WTC11 (cell line): ENCODE measurements around the gene MNT. TPM values are rescaled to one million over a fixed set of nuclear protein-coding genes. Genes with fewer than 3 reads are reported as not detected.

Experiments
- ATAC-seq: fragments of 200-7000 bp; cut with Tn5 transposase; 2 replicates; pipeline ENCODE4 v1.10.0; 2021; ENCODE audit warnings: mild to moderate bottlenecking, moderate library complexity
- CTCF ChIA-PET: fragments of 300-600 bp; sonication (Branson Sonifier 250); formaldehyde crosslinking; loops from one replicate; lab custom pipeline; 2021; ENCODE audit warnings: antibody characterized with exemption; lab: Charles Lee
- POLR2A ChIA-PET: fragments of 350-600 bp; sonication (Branson Sonifier 250); formaldehyde crosslinking; loops from one replicate; lab custom pipeline; 2021; ENCODE audit warnings: antibody characterized with exemption; lab: Charles Lee
- DNase-seq: peaks from one replicate; pipeline ENCODE4 v3.0.0; 2021; ENCODE audit warnings: low spot score
- H3K27ac Mint-ChIP-seq: 2 replicates; pipeline ENCODE4 v1.8.0; 2021; ENCODE audit warnings: mixed read lengths
- H3K27me3 Mint-ChIP-seq: 2 replicates; pipeline ENCODE4 v1.8.0; 2021; ENCODE audit warnings: low read depth, mild to moderate bottlenecking, moderate library complexity, mixed read lengths
- H3K36me3 Mint-ChIP-seq: 2 replicates; pipeline ENCODE4 v1.8.0; 2021; ENCODE audit warnings: mixed read lengths
- H3K4me1 Mint-ChIP-seq: 2 replicates; pipeline ENCODE4 v1.8.0; 2022; ENCODE audit warnings: mixed read lengths
- H3K4me3 Mint-ChIP-seq: 2 replicates; pipeline ENCODE4 v1.8.0; 2021; ENCODE audit warnings: mild to moderate bottlenecking, moderate library complexity, mixed read lengths
- H3K9me3 Mint-ChIP-seq: 2 replicates; pipeline ENCODE4 v1.8.0; 2021; ENCODE audit warnings: mixed read lengths
- CREB1 ChIP-seq: sonication (generic); formaldehyde crosslinking; IDR thresholded peaks from 2 replicates; pipeline ENCODE4 v1.8.0; 2023; ENCODE audit warnings: mild to moderate bottlenecking, missing genetic modification reagents
- E2F4 ChIP-seq: sonication (generic); formaldehyde crosslinking; IDR thresholded peaks from 2 replicates; pipeline ENCODE4 v1.8.1; 2022; ENCODE audit warnings: low read depth, mild to moderate bottlenecking, moderate library complexity, missing genetic modification reagents, borderline replicate concordance
- EMX1 ChIP-seq: fragments of 250-450 bp; sonication (Bioruptor Pico); IDR thresholded peaks from 2 replicates; pipeline ENCODE4 v1.8.0; 2021; ENCODE audit warnings: mild to moderate bottlenecking
- ESRRA ChIP-seq: sonication (generic); formaldehyde crosslinking; IDR thresholded peaks from 2 replicates; pipeline ENCODE4 v1.8.1; 2022; ENCODE audit warnings: mild to moderate bottlenecking, missing genetic modification reagents, borderline replicate concordance
- ETV6 ChIP-seq: sonication (generic); formaldehyde crosslinking; IDR thresholded peaks from 2 replicates; pipeline ENCODE4 v1.8.1; 2022; ENCODE audit warnings: mild to moderate bottlenecking, missing genetic modification reagents
- GABPB1 ChIP-seq: sonication (generic); formaldehyde crosslinking; IDR thresholded peaks from 2 replicates; pipeline ENCODE4 v1.8.1; 2023; ENCODE audit warnings: mild to moderate bottlenecking, missing genetic modification reagents
- IRF2 ChIP-seq: sonication (generic); formaldehyde crosslinking; IDR thresholded peaks from 2 replicates; pipeline ENCODE4 v1.8.0; 2022; ENCODE audit warnings: low read depth, missing genetic modification reagents, borderline replicate concordance
- MYBL2 ChIP-seq: sonication (generic); formaldehyde crosslinking; IDR thresholded peaks from 2 replicates; pipeline ENCODE4 v1.8.1; 2023; ENCODE audit warnings: mild to moderate bottlenecking, moderate library complexity, missing genetic modification reagents
- NFATC4 ChIP-seq: fragments of 250-450 bp; sonication (Bioruptor Pico); IDR thresholded peaks from 2 replicates; pipeline ENCODE4 v1.9.0; 2021; ENCODE audit warnings: mild to moderate bottlenecking
- NFE2L1 ChIP-seq: sonication (generic); formaldehyde crosslinking; IDR thresholded peaks from 2 replicates; pipeline ENCODE4 v1.8.1; 2023; ENCODE audit warnings: missing genetic modification reagents
- NFYB ChIP-seq: sonication (generic); formaldehyde crosslinking; conservative IDR thresholded peaks from 2 replicates; pipeline ENCODE4 v1.8.0; 2022; ENCODE audit warnings: low read depth, missing genetic modification reagents
- NR2C2 ChIP-seq: sonication (generic); formaldehyde crosslinking; IDR thresholded peaks from 2 replicates; pipeline ENCODE4 v1.8.0; 2022; ENCODE audit warnings: mild to moderate bottlenecking, missing genetic modification reagents
- NR3C1 ChIP-seq: sonication (generic); formaldehyde crosslinking; conservative IDR thresholded peaks from 2 replicates; pipeline ENCODE4 v1.8.1; 2023; ENCODE audit warnings: low read depth, mild to moderate bottlenecking, missing genetic modification reagents
- RORB ChIP-seq: fragments of 250-450 bp; sonication (Bioruptor Pico); IDR thresholded peaks from 2 replicates; pipeline ENCODE4 v1.9.0; 2021; ENCODE audit warnings: mild to moderate bottlenecking
- TCF7 ChIP-seq: sonication (generic); formaldehyde crosslinking; IDR thresholded peaks from 2 replicates; pipeline ENCODE4 v1.8.0; 2022; ENCODE audit warnings: mild to moderate bottlenecking, low read depth, missing genetic modification reagents, moderate library complexity
- TEAD1 ChIP-seq: sonication (generic); formaldehyde crosslinking; IDR thresholded peaks from 2 replicates; pipeline ENCODE4 v1.8.0; 2022; ENCODE audit warnings: mild to moderate bottlenecking, missing genetic modification reagents
- TP53 ChIP-seq: sonication (generic); formaldehyde crosslinking; IDR thresholded peaks from 2 replicates; pipeline ENCODE4 v1.8.1; 2023; ENCODE audit warnings: mild to moderate bottlenecking, missing genetic modification reagents
- ZNF219 ChIP-seq: sonication (generic); formaldehyde crosslinking; IDR thresholded peaks from 2 replicates; pipeline ENCODE4 v1.8.0; 2023; ENCODE audit warnings: missing genetic modification reagents, mild to moderate bottlenecking, borderline replicate concordance
- ZNF263 ChIP-seq: sonication (generic); formaldehyde crosslinking; IDR thresholded peaks from 2 replicates; pipeline ENCODE4 v1.8.1; 2022; ENCODE audit warnings: low read depth, mild to moderate bottlenecking, moderate library complexity, missing genetic modification reagents
- ZSCAN18 ChIP-seq: fragments of 250-450 bp; sonication (Bioruptor Pico); IDR thresholded peaks from 2 replicates; pipeline ENCODE4 v2.1.2; 2022; ENCODE audit warnings: mild to moderate bottlenecking, moderate library complexity
- total RNA-seq: library from RNA; stranded (reverse); gene quantifications from 3 replicates; pipeline ENCODE4 v1.2.3, GENCODE V29; 2021
- TF ChIP-seq, protein P1 (sequence below): sonication (generic); formaldehyde crosslinking; IDR thresholded peaks from 2 replicates; pipeline ENCODE4 v1.8.1; 2022; ENCODE audit warnings: low read depth, missing genetic modification reagents, borderline replicate concordance
- TF ChIP-seq, protein P2 (sequence below): sonication (generic); formaldehyde crosslinking; IDR thresholded peaks from 2 replicates; pipeline ENCODE4 v1.8.1; 2023; ENCODE audit warnings: mild to moderate bottlenecking, missing genetic modification reagents
- TF ChIP-seq, protein P3 (sequence below): sonication (generic); formaldehyde crosslinking; IDR thresholded peaks from 2 replicates; pipeline ENCODE4 v1.8.0; 2022; ENCODE audit warnings: mild to moderate bottlenecking, missing genetic modification reagents
- TF ChIP-seq, protein P4 (sequence below): sonication (generic); formaldehyde crosslinking; IDR thresholded peaks from 2 replicates; pipeline ENCODE4 v1.8.1; 2023; ENCODE audit warnings: mild to moderate bottlenecking, moderate library complexity, missing genetic modification reagents
- TF ChIP-seq, protein P5 (sequence below): fragments of 200-600 bp; IDR thresholded peaks from 2 replicates; pipeline ENCODE4 v1.8.0; 2022; ENCODE audit warnings: antibody characterized with exemption
- TF ChIP-seq, protein P6 (sequence below): fragments of 250-450 bp; sonication (Bioruptor Pico); IDR thresholded peaks from 2 replicates; pipeline ENCODE4 v1.9.0; 2021; ENCODE audit warnings: mild to moderate bottlenecking

Gene MNT
- total RNA-seq, 1 experiment from 2014 or later, result 21.6 TPM

GRCh38 chr17:2374549-2375285 is 26.1 kb downstream of the MNT start (continued):
- no peak for TF ChIP-seq NR2C2 (CRISPR knock-in tag)
- no peak for TF ChIP-seq RORB (CRISPR knock-in tag)
- TF ChIP-seq CREB1 (CRISPR knock-in tag), result no peak
- no peak for TF ChIP-seq ETV6 (CRISPR knock-in tag)
- no peak for TF ChIP-seq E2F4 (CRISPR knock-in tag)
- no peak for TF ChIP-seq IRF2
- TF ChIP-seq MYBL2 (CRISPR knock-in tag), result no peak

GRCh38 chr17:2373179-2373578 is 27.7 kb downstream of the MNT start:
- Mint-ChIP-seq H3K36me3 (peaks cover 6% of the 10 kb centered on the region; the same call in 1 of the 2 replicates), H3K27me3 (no peaks in the 10 kb centered on the region), H3K27ac (no peak overlapping the region), H3K4me1 (peaks cover 10% of the 10 kb centered on the region), H3K4me3 (no peak overlapping the region), H3K9me3 (no peaks in the 10 kb centered on the region)
- no peak for ATAC-seq
- ChIA-PET CTCF (interaction anchor here (0.5 to 2.9 kb wide), 5 partner anchors 10 to 58 kb away, joined by 3 to 15 read pairs (median 3); no protein-coding TSS in a partner anchor), POLR2A (no interaction called here)
- DNase-seq, result no peak
- TF ChIP-seq NR3C1 (CRISPR knock-in tag) (no peak), EMX1 (CRISPR knock-in tag) (no peak), TP53 (CRISPR knock-in tag) (no peak), ZSCAN18 (CRISPR knock-in tag) (no peak), GABPB1 (no peak), NFYB (CRISPR knock-in tag) (no peak), NFATC4 (no peak), NFE2L1 (CRISPR knock-in tag) (no peak), TCF7 (CRISPR knock-in tag) (no peak), TEAD1 (CRISPR knock-in tag) (no peak), ESRRA (CRISPR knock-in tag) (no peak), ZNF219 (CRISPR knock-in tag) (no peak), ZNF263 (no peak)
- TF ChIP-seq, protein P1, sequence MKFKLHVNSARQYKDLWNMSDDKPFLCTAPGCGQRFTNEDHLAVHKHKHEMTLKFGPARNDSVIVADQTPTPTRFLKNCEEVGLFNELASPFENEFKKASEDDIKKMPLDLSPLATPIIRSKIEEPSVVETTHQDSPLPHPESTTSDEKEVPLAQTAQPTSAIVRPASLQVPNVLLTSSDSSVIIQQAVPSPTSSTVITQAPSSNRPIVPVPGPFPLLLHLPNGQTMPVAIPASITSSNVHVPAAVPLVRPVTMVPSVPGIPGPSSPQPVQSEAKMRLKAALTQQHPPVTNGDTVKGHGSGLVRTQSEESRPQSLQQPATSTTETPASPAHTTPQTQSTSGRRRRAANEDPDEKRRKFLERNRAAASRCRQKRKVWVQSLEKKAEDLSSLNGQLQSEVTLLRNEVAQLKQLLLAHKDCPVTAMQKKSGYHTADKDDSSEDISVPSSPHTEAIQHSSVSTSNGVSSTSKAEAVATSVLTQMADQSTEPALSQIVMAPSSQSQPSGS (CRISPR knock-in tag), result no peak
- TF ChIP-seq, protein P2, sequence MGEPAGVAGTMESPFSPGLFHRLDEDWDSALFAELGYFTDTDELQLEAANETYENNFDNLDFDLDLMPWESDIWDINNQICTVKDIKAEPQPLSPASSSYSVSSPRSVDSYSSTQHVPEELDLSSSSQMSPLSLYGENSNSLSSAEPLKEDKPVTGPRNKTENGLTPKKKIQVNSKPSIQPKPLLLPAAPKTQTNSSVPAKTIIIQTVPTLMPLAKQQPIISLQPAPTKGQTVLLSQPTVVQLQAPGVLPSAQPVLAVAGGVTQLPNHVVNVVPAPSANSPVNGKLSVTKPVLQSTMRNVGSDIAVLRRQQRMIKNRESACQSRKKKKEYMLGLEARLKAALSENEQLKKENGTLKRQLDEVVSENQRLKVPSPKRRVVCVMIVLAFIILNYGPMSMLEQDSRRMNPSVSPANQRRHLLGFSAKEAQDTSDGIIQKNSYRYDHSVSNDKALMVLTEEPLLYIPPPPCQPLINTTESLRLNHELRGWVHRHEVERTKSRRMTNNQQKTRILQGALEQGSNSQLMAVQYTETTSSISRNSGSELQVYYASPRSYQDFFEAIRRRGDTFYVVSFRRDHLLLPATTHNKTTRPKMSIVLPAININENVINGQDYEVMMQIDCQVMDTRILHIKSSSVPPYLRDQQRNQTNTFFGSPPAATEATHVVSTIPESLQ (CRISPR knock-in tag), result no peak
- TF ChIP-seq, protein P3, sequence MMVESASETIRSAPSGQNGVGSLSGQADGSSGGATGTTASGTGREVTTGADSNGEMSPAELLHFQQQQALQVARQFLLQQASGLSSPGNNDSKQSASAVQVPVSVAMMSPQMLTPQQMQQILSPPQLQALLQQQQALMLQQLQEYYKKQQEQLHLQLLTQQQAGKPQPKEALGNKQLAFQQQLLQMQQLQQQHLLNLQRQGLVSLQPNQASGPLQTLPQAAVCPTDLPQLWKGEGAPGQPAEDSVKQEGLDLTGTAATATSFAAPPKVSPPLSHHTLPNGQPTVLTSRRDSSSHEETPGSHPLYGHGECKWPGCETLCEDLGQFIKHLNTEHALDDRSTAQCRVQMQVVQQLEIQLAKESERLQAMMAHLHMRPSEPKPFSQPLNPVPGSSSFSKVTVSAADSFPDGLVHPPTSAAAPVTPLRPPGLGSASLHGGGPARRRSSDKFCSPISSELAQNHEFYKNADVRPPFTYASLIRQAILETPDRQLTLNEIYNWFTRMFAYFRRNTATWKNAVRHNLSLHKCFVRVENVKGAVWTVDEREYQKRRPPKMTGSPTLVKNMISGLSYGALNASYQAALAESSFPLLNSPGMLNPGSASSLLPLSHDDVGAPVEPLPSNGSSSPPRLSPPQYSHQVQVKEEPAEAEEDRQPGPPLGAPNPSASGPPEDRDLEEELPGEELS (CRISPR knock-in tag), result no peak
- TF ChIP-seq, protein P4, sequence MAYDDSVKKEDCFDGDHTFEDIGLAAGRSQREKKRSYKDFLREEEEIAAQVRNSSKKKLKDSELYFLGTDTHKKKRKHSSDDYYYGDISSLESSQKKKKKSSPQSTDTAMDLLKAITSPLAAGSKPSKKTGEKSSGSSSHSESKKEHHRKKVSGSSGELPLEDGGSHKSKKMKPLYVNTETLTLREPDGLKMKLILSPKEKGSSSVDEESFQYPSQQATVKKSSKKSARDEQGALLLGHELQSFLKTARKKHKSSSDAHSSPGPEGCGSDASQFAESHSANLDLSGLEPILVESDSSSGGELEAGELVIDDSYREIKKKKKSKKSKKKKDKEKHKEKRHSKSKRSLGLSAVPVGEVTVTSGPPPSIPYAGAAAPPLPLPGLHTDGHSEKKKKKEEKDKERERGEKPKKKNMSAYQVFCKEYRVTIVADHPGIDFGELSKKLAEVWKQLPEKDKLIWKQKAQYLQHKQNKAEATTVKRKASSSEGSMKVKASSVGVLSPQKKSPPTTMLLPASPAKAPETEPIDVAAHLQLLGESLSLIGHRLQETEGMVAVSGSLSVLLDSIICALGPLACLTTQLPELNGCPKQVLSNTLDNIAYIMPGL (CRISPR knock-in tag), result no peak
- TF ChIP-seq, protein P5, sequence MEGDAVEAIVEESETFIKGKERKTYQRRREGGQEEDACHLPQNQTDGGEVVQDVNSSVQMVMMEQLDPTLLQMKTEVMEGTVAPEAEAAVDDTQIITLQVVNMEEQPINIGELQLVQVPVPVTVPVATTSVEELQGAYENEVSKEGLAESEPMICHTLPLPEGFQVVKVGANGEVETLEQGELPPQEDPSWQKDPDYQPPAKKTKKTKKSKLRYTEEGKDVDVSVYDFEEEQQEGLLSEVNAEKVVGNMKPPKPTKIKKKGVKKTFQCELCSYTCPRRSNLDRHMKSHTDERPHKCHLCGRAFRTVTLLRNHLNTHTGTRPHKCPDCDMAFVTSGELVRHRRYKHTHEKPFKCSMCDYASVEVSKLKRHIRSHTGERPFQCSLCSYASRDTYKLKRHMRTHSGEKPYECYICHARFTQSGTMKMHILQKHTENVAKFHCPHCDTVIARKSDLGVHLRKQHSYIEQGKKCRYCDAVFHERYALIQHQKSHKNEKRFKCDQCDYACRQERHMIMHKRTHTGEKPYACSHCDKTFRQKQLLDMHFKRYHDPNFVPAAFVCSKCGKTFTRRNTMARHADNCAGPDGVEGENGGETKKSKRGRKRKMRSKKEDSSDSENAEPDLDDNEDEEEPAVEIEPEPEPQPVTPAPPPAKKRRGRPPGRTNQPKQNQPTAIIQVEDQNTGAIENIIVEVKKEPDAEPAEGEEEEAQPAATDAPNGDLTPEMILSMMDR, result no peak
- TF ChIP-seq, protein P6, sequence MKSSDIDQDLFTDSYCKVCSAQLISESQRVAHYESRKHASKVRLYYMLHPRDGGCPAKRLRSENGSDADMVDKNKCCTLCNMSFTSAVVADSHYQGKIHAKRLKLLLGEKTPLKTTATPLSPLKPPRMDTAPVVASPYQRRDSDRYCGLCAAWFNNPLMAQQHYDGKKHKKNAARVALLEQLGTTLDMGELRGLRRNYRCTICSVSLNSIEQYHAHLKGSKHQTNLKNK (CRISPR knock-in tag), result no peak
